CD4-positive, alpha-beta T cell treated with Interleukin-4 for 4 hours (primary cell): ENCODE results near the gene PDCD7.
"Not testable (repeated sequence)": the region's sequence is repeated elsewhere in the genome, so short reads cannot be mapped to it uniquely, and the experiment has no call there.

Source experiments
- DNase-seq: peaks from one replicate; pipeline ENCODE4 v3.0.0-alpha.2; 2020

The PDCD7 gene

GRCh38 chr15:65088643-65089021 is 45.0 kb downstream of the PDCD7 start:
- DNase-seq, result no peak

GRCh38 chr15:65087873-65088642 is 45.5 kb downstream of the PDCD7 start:
- no peak for DNase-seq

GRCh38 chr15:65087411-65087810 is 46.2 kb downstream of the PDCD7 start:
- DNase-seq, result no peak

- DNase-seq, result no peak
Measured at GRCh38 chr15:65086680-65087111, 46.9 kb downstream of the PDCD7 start.

- DNase-seq, result no peak
Measured at GRCh38 chr15:65085990-65086679, 47.5 kb downstream of the PDCD7 start.

GRCh38 chr15:65085207-65085753 is 48.3 kb downstream of the PDCD7 start:
- no peak for DNase-seq

GRCh38 chr15:65084500-65085206 is 49.0 kb downstream of the PDCD7 start:
- DNase-seq, result no peak

- DNase-seq, result no peak
Measured at GRCh38 chr15:65083262-65083701, 50.3 kb downstream of the PDCD7 start.

GRCh38 chr15:65082303-65082953 is 51.2 kb downstream of the PDCD7 start:
- peak; percentile 11 for DNase-seq

- no peak for DNase-seq
Measured at GRCh38 chr15:65081758-65082157, 51.9 kb downstream of the PDCD7 start.

GRCh38 chr15:65081270-65081669 is 52.3 kb downstream of the PDCD7 start:
- no peak for DNase-seq

GRCh38 chr15:65079580-65079979 is 54.0 kb downstream of the PDCD7 start:
- DNase-seq, result no peak

GRCh38 chr15:65077981-65078352 is 55.6 kb downstream of the PDCD7 start:
- peak; percentile 19 for DNase-seq

- DNase-seq, result no peak
Measured at GRCh38 chr15:65077291-65077980, 56.2 kb downstream of the PDCD7 start.

GRCh38 chr15:65076486-65077290 is 56.9 kb downstream of the PDCD7 start, which contains the start of gene KBTBD13:
TSS of gene KBTBD13 (plus strand) at chr15:65076746. CDS start at chr15:65076816, 70 bp downstream.
- DNase-seq, result no peak

- not testable (repeated sequence) for DNase-seq
Measured at GRCh38 chr15:65075607-65076395, 57.8 kb downstream of the PDCD7 start.

GRCh38 chr15:65074946-65075345 is 58.7 kb downstream of the PDCD7 start:
- DNase-seq, result not testable (repeated sequence)

GRCh38 chr15:65072617-65073016 is 61.0 kb downstream of the PDCD7 start:
- no peak for DNase-seq

GRCh38 chr15:65072027-65072426 is 61.6 kb downstream of the PDCD7 start:
- no peak for DNase-seq

- DNase-seq, result no peak
Measured at GRCh38 chr15:65071381-65071811, 62.2 kb downstream of the PDCD7 start.
